GM19238 (cell line): ENCODE data around the gene CD84.
"Not testable (repeated sequence)": the region's sequence is repeated elsewhere in the genome, so short reads cannot be mapped to it uniquely, and the experiment has no call there.

Experiments used
- DNase-seq: peaks from one replicate; pipeline ENCODE4 v3.0.0; 2011; ENCODE audit warnings: low spot score; ENCODE audit not compliant: insufficient read length

The CD84 gene

GRCh38 chr1:160575112-160575664 lies 4.1 kb downstream of the CD84 start:
- DNase-seq, result no peak

- DNase-seq, result no peak
Observed at GRCh38 chr1:160570840-160571239, 8.5 kb downstream of the CD84 start.

- DNase-seq, result no peak
Observed at GRCh38 chr1:160569806-160570205, 9.5 kb downstream of the CD84 start.

GRCh38 chr1:160567858-160568682 lies 11.2 kb downstream of the CD84 start:
- no peak for DNase-seq

- no peak for DNase-seq
Observed at GRCh38 chr1:160567341-160567740, 12.0 kb downstream of the CD84 start.

GRCh38 chr1:160565564-160565963 lies 13.7 kb downstream of the CD84 start:
- no peak for DNase-seq

GRCh38 chr1:160563230-160563629 lies 16.1 kb downstream of the CD84 start:
- DNase-seq, result not testable (repeated sequence)

- not testable (repeated sequence) for DNase-seq
Observed at GRCh38 chr1:160562745-160563144, 16.6 kb downstream of the CD84 start.

- DNase-seq, result no peak
Observed at GRCh38 chr1:160560806-160561205, 18.5 kb downstream of the CD84 start.

GRCh38 chr1:160560045-160560705 lies 19.1 kb downstream of the CD84 start:
- no peak for DNase-seq

GRCh38 chr1:160559437-160559836 lies 19.9 kb downstream of the CD84 start:
- not testable (repeated sequence) for DNase-seq

- DNase-seq, result no peak
Observed at GRCh38 chr1:160558660-160559380, 20.5 kb downstream of the CD84 start.

- DNase-seq, result no peak
Observed at GRCh38 chr1:160553778-160554177, 25.5 kb downstream of the CD84 start.

- DNase-seq, result no peak
Observed at GRCh38 chr1:160552425-160552824, 26.9 kb downstream of the CD84 start.

GRCh38 chr1:160550572-160551034 lies 28.7 kb downstream of the CD84 start:
- no peak for DNase-seq

- DNase-seq, result no peak
Observed at GRCh38 chr1:160549665-160550006, 29.7 kb downstream of the CD84 start.

- DNase-seq, result no peak
Observed at GRCh38 chr1:160548960-160549664, 30.2 kb downstream of the CD84 start.

- DNase-seq, result peak; percentile 31
Observed at GRCh38 chr1:160548183-160548582, 31.1 kb downstream of the CD84 start.

- DNase-seq, result no peak
Observed at GRCh38 chr1:160547422-160547821, 31.9 kb downstream of the CD84 start.

- DNase-seq, result no peak
Observed at GRCh38 chr1:160546942-160547341, 32.4 kb downstream of the CD84 start.

GRCh38 chr1:160544647-160545046 lies 34.6 kb downstream of the CD84 start:
- DNase-seq, result no peak
